H9 (cell line): ENCODE data around the gene PRAME. TPM values are rescaled to one million over a fixed set of nuclear protein-coding genes. Genes with fewer than 3 reads are reported as not detected.
"Not testable (repeated sequence)": the region's sequence is repeated elsewhere in the genome, so short reads cannot be mapped to it uniquely, and the experiment has no call there.

Experiments used
- DNase-seq: peaks from one replicate; pipeline ENCODE4 v3.0.0-alpha.2; 2017
- H2AFZ ChIP-seq: one replicate; pipeline ENCODE4 v1.6.1; 2013; ENCODE audit warnings: mild to moderate bottlenecking, low read length, control low read depth, moderate library complexity
- H2AK5ac ChIP-seq: 2 replicates; pipeline ENCODE4 v1.6.1; 2013; ENCODE audit warnings: low read length, control low read depth, mixed read lengths; ENCODE audit not compliant: insufficient read length
- H2BK120ac ChIP-seq: one replicate; pipeline ENCODE4 v1.6.1; 2013; ENCODE audit warnings: low read depth, mild to moderate bottlenecking, low read length, control low read depth, inconsistent platforms; ENCODE audit not compliant: poor library complexity, severe bottlenecking
- H2BK12ac ChIP-seq: 2 replicates; pipeline ENCODE4 v1.6.1; 2013; ENCODE audit warnings: low read length, control low read depth, mixed read lengths, low read depth; ENCODE audit not compliant: insufficient read length
- H2BK15ac ChIP-seq: 2 replicates; pipeline ENCODE4 v1.6.1; 2013; ENCODE audit warnings: low read depth, low read length, control low read depth
- H2BK20ac ChIP-seq: one replicate; pipeline ENCODE4 v1.6.1; 2013; ENCODE audit warnings: low read depth, mild to moderate bottlenecking, low read length, control low read depth, inconsistent platforms; ENCODE audit not compliant: poor library complexity, severe bottlenecking
- H2BK5ac ChIP-seq: 2 replicates; pipeline ENCODE4 v1.6.1; 2013; ENCODE audit warnings: low read length, control low read depth, mixed read lengths; ENCODE audit not compliant: insufficient read length
- H3K14ac ChIP-seq: 2 replicates; pipeline ENCODE4 v1.6.1; 2013; ENCODE audit warnings: low read length, control low read depth; ENCODE audit not compliant: insufficient read depth
- H3K18ac ChIP-seq: 2 replicates; pipeline ENCODE4 v1.6.1; 2013; ENCODE audit warnings: low read depth, mild to moderate bottlenecking, mixed read lengths, low read length, control low read depth; ENCODE audit not compliant: insufficient read length
- H3K23ac ChIP-seq: 2 replicates; pipeline ENCODE4 v1.6.1; 2013; ENCODE audit warnings: low read length, control low read depth, mixed read lengths, low read depth; ENCODE audit not compliant: insufficient read length
- H3K23me2 ChIP-seq: 2 replicates; pipeline ENCODE4 v1.6.1; 2013; ENCODE audit warnings: low read depth, mild to moderate bottlenecking, mixed read lengths, low read length, control low read depth; ENCODE audit not compliant: insufficient read length, poor library complexity, severe bottlenecking
- H3K27ac ChIP-seq: 2 replicates; pipeline ENCODE4 v1.5.1; 2013; ENCODE audit warnings: low read length, control low read depth, mixed read lengths, low read depth; ENCODE audit not compliant: insufficient read length
- H3K27me3 ChIP-seq: 2 replicates; pipeline ENCODE4 v1.6.1; 2013; ENCODE audit warnings: low read length, control low read depth, inconsistent platforms; ENCODE audit not compliant: insufficient read depth
- H3K4ac ChIP-seq: 2 replicates; pipeline ENCODE4 v1.6.1; 2013; ENCODE audit warnings: low read depth, mild to moderate bottlenecking, control low read depth, inconsistent platforms, low read length, moderate library complexity
- H3K4me1 ChIP-seq: 2 replicates; pipeline ENCODE4 v1.6.1; 2013; ENCODE audit warnings: low read length, control low read depth, inconsistent platforms; ENCODE audit not compliant: insufficient read depth
- H3K4me2 ChIP-seq: 2 replicates; pipeline ENCODE4 v1.6.1; 2013; ENCODE audit warnings: low read length, control low read depth, mixed read lengths; ENCODE audit not compliant: insufficient read length, insufficient read depth
- H3K56ac ChIP-seq: 2 replicates; pipeline ENCODE4 v1.6.1; 2013; ENCODE audit warnings: low read depth, mild to moderate bottlenecking, mixed read lengths, low read length, control low read depth; ENCODE audit not compliant: insufficient read length
- H3K79me1 ChIP-seq: 2 replicates; pipeline ENCODE4 v1.6.1; 2013; ENCODE audit warnings: low read depth, mild to moderate bottlenecking, moderate library complexity, low read length, control low read depth, inconsistent platforms; ENCODE audit not compliant: insufficient read depth, poor library complexity, severe bottlenecking
- H3K79me2 ChIP-seq: 2 replicates; pipeline ENCODE4 v1.6.1; 2013; ENCODE audit warnings: low read length, control low read depth, inconsistent platforms; ENCODE audit not compliant: insufficient read depth
- H3K9ac ChIP-seq: 2 replicates; pipeline ENCODE4 v1.6.1; 2013; ENCODE audit warnings: low read length, control low read depth, mixed read lengths; ENCODE audit not compliant: insufficient read length; ENCODE audit errors: extremely low read depth
- H3K9me3 ChIP-seq: one replicate; pipeline ENCODE4 v1.6.1; 2013; ENCODE audit warnings: low read depth, low read length, inconsistent platforms; ENCODE audit not compliant: control insufficient read depth
- H3T11ph ChIP-seq: one replicate; pipeline ENCODE4 v1.6.1; 2013; ENCODE audit warnings: mild to moderate bottlenecking, low read length, control low read depth, inconsistent platforms
- H4K20me1 ChIP-seq: one replicate; pipeline ENCODE4 v1.6.1; 2013; ENCODE audit not compliant: control insufficient read depth, insufficient read length, insufficient read depth
- H4K5ac ChIP-seq: 2 replicates; pipeline ENCODE4 v1.6.1; 2013; ENCODE audit warnings: low read depth, mild to moderate bottlenecking, mixed read lengths, low read length, control low read depth; ENCODE audit not compliant: insufficient read length
- H4K8ac ChIP-seq: replicated peaks from 2 replicates; pipeline ENCODE4 v1.6.1; 2013; ENCODE audit warnings: low read length, control low read depth, mixed read lengths, low read depth; ENCODE audit not compliant: insufficient read length
- H4K91ac ChIP-seq: 2 replicates; pipeline ENCODE4 v1.6.1; 2013; ENCODE audit warnings: low read depth, mild to moderate bottlenecking, moderate library complexity, mixed read lengths, low read length, control low read depth; ENCODE audit not compliant: insufficient read length
- H3K27ac Mint-ChIP-seq, 3 experiments: 2 replicates in 2 of 3; 3 replicates in 1 of 3; pipeline ENCODE4 v1.8.0; 2020 to 2021; ENCODE audit warnings: mixed read lengths in 3 of 3, mild to moderate bottlenecking in 1 of 3, moderate library complexity in 1 of 3
- H3K27me3 Mint-ChIP-seq: 2 replicates; pipeline ENCODE4 v1.8.0; 2021; ENCODE audit warnings: low read depth, mild to moderate bottlenecking, moderate library complexity, mixed read lengths
- H3K36me3 Mint-ChIP-seq, 3 experiments: 2 replicates in 2 of 3; 3 replicates in 1 of 3; pipeline ENCODE4 v1.8.0; 2020 to 2021; ENCODE audit warnings: low read depth in 3 of 3, mixed read lengths in 3 of 3; ENCODE audit not compliant: insufficient read depth in 1 of 3
- H3K4me1 Mint-ChIP-seq, 2 experiments: 2 replicates each; pipeline ENCODE4 v1.8.0; 2020; ENCODE audit warnings: mixed read lengths in 2 of 2
- H3K4me3 Mint-ChIP-seq, 2 experiments: 2 replicates in 1 of 2; 3 replicates in 1 of 2; pipeline ENCODE4 v1.8.0; 2020 to 2021; ENCODE audit warnings: mild to moderate bottlenecking in 2 of 2, mixed read lengths in 2 of 2, moderate library complexity in 1 of 2
- H3K9me3 Mint-ChIP-seq, 2 experiments: 2 replicates in 1 of 2; 3 replicates in 1 of 2; pipeline ENCODE4 v1.8.0; 2020; ENCODE audit warnings: mild to moderate bottlenecking in 2 of 2, mixed read lengths in 2 of 2, moderate library complexity in 1 of 2
- WGBS: extraction: QIAGEN DNeasy Blood & Tissue Kit; methylation state at CpG from one replicate; pipeline ENCODE4 v1.1.7; 2013; ENCODE audit warnings: missing lambda C conversion rate, low lambda C conversion rate, mixed read lengths; ENCODE audit not compliant: insufficient read length; ENCODE audit errors: extremely low coverage; 5-methylcytosine and 5-hydroxymethylcytosine counted together
- total RNA-seq: library from RNA; stranded (reverse); gene quantifications from 2 replicates; pipeline ENCODE4 v1.2.1, GENCODE V29; 2021

PRAME gene
- total RNA-seq, 1 experiment from 2014 or later = 0.31 TPM

DNA sequence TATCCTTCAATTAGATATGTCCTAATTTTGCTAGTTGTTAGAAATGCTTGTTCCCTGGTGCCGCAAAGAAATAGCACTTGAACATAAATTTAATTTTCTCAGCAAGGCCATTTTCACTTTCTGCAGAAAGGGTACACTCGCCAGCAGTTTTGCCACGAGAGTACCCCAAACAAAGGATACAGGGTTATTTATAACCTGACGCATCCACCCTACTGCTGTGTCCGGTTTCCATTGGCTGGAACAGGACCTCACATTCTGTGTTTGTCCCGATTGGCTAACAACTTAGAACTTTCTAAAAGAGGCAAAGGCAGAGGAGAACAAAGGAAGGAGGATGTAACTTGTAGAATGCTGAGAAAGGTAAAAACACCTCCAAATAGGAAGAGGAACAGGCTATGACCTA is 49.2 kb downstream of the PRAME start:
- not testable (repeated sequence) for H3K18ac ChIP-seq, H3K79me2 ChIP-seq, H3K9me3 ChIP-seq, H2AK5ac ChIP-seq, DNase-seq, H3K23me2 ChIP-seq, H2BK5ac ChIP-seq, H4K91ac ChIP-seq, H3K23ac ChIP-seq, H3K79me1 ChIP-seq, H4K8ac ChIP-seq, H3K4me1 Mint-ChIP-seq, H3K14ac ChIP-seq, H3K4me1 ChIP-seq, H2AFZ ChIP-seq, H3K9ac ChIP-seq, H3T11ph ChIP-seq, H3K27ac Mint-ChIP-seq, H3K4me2 ChIP-seq, H4K5ac ChIP-seq, H3K4me3 Mint-ChIP-seq, H3K27me3 ChIP-seq, H3K4ac ChIP-seq, H2BK20ac ChIP-seq, H3K56ac ChIP-seq, H2BK15ac ChIP-seq, H2BK120ac ChIP-seq, H3K27ac ChIP-seq, H4K20me1 ChIP-seq, H2BK12ac ChIP-seq
- H3K9me3 Mint-ChIP-seq = peaks cover 18 to 22% of the 10 kb centered on the region in 2 experiments
- H3K36me3 Mint-ChIP-seq = peaks cover 21 to 28% (median 23%) of the 10 kb centered on the region in 3 experiments
- H3K27me3 Mint-ChIP-seq = peaks cover 73% of the 10 kb centered on the region
- WGBS = no CpG with 5 or more reads among the region's 6 CpGs
